ENCODE results near the gene TUBG2.
A peak's percentile ranks its signal among the peaks of the same experiment; 100 is the strongest.
"Not testable (repeated sequence)": the region's sequence is repeated elsewhere in the genome, so short reads cannot be mapped to it uniquely, and the experiment has no call there.

Gene TUBG2

DNA sequence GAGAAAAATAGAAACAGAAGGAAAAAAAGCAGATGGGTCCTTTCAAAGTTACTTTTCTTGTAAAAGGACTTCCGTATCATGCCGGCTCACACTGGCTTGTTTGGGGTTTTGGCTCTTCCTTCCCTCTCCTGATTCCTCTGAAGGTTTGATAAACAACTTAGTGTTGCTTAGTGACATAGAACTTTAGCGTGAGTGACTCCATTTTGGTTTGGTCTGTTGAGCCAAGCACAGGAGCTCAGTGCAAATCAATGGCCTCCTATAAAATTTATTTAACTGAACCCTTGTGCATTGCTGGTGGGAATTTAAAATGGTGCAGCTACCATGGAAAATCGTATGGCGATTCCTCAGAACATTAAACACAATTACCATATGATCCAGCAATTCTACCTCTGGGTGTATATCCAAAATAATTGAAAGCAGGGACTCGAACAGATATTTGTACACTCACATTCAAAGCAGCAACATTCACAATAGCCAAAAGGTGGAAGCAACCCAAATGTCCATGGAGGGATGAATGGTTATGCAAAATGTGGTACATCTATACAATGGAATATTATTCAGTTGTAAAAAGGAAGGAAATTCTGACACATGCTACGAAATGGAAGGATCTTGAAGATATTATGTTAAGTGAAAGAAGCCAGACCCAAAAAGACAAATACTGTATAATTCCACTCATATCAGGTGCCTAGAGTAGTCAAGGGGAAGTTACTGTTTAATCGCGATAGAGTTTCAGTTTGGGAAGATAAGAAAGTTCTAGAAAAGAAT, 1.1 kb upstream of the TUBG2 start:
- TF ChIP-seq, protein P1, sequence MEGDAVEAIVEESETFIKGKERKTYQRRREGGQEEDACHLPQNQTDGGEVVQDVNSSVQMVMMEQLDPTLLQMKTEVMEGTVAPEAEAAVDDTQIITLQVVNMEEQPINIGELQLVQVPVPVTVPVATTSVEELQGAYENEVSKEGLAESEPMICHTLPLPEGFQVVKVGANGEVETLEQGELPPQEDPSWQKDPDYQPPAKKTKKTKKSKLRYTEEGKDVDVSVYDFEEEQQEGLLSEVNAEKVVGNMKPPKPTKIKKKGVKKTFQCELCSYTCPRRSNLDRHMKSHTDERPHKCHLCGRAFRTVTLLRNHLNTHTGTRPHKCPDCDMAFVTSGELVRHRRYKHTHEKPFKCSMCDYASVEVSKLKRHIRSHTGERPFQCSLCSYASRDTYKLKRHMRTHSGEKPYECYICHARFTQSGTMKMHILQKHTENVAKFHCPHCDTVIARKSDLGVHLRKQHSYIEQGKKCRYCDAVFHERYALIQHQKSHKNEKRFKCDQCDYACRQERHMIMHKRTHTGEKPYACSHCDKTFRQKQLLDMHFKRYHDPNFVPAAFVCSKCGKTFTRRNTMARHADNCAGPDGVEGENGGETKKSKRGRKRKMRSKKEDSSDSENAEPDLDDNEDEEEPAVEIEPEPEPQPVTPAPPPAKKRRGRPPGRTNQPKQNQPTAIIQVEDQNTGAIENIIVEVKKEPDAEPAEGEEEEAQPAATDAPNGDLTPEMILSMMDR (IDR thresholded peaks at IDR 0.05; ENCODE audit: control insufficient read depth, insufficient read depth, low read depth, low read length, missing control alignments), result no peak

DNA sequence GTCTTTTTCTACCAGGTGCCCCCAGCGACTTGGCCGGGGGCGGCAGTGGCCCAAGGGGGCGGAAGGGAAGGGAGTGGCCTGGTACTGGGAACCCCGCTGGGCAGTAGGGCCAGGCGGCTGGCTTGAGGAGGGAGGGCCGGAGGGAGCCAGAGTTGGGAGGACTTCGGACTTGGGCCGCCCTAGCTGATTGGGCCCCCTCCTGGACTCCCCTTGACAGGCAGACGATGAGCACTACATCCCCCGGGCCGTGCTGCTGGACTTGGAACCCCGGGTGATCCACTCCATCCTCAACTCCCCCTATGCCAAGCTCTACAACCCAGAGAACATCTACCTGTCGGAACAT, 819 bp downstream of the TUBG2 start:
- H3K4me3 ChIP-seq (ENCODE audit: control insufficient read depth, low read depth, low read length), result peak overlapping the region; percentile 69
- DNase-seq (ENCODE audit: low read depth), result not testable (repeated sequence)

More for the DNA sequence above, 1.1 kb upstream of the TUBG2 start:
- H3K4me3 ChIP-seq (ENCODE audit: control insufficient read depth, low read depth, low read length), result no peak overlapping the region
- DNase-seq (ENCODE audit: low read depth), result no peak

DNA sequence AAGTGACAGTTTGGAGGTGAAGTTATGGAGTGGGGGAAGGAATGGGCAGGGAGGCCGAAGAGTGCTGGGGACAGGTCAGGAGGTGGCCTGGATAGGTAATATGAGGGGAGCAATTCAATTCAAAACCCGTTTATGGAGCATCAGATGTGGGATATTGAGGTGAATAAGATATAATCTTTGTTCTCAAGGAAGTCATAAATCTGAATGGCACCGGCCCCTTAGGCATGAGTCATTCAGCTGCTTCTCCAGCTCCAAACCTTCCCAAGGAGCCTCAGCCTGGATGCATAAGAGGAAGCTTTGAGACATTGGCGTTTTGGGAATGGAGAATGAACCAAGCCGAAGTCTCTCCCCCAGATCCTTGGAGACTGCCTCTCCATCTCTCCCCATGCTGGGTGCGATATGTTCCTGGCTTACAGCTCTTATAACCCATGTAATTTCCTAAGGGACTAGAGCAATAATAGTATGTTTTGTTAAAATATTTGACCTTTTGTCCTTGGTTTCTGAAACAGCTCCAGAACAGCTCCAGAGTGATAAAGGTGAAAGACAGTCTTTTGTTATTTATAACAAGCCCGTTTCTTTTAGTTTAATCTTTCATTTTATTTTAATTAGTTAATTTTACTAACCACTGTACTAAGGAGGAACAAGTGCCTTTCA, 1.7 kb downstream of the TUBG2 start:
- TF ChIP-seq, protein P1 (IDR thresholded peaks at IDR 0.05; ENCODE audit: control insufficient read depth, insufficient read depth, low read depth, low read length, missing control alignments), result no peak
- no peak for DNase-seq (ENCODE audit: low read depth)
- H3K4me3 ChIP-seq (ENCODE audit: control insufficient read depth, low read depth, low read length), result no peak overlapping the region

DNA sequence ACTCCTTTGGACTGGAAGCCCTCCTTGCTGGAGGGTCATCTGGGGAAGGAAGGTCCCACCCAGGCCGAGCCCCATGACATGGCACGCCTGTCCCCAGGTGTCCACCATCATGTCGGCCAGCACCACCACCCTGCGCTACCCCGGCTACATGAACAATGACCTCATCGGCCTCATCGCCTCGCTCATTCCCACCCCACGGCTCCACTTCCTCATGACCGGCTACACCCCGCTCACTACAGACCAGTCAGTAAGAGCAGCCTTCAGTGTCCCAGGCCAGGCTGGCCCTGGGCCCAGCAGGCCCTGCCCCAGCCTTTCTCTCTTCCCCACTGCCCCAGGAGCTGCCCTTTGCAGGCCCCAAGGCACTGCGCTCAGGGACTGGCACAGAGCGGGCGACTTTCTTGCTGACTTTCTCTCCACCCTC, 6.5 kb downstream of the TUBG2 start:
- no peak for DNase-seq (ENCODE audit: low read depth)
- H3K4me3 ChIP-seq (ENCODE audit: control insufficient read depth, low read depth, low read length), result no peak overlapping the region
- TF ChIP-seq, protein P1 (IDR thresholded peaks at IDR 0.05; ENCODE audit: control insufficient read depth, insufficient read depth, low read depth, low read length, missing control alignments), result no peak

DNA sequence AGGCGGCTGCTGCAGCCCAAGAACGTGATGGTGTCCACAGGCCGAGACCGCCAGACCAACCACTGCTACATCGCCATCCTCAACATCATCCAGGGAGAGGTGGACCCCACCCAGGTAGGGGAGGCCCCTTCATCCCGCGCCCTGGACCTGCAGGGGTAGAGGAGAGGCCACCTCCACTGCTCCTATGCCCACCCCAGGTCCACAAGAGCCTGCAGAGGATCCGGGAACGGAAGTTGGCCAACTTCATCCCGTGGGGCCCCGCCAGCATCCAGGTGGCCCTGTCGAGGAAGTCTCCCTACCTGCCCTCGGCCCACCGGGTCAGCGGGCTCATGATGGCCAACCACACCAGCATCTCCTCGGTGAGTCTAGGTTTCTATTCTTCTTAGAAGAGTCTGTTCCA, 7.0 kb downstream of the TUBG2 start:
- DNase-seq (ENCODE audit: low read depth), result not testable (repeated sequence)

DNA sequence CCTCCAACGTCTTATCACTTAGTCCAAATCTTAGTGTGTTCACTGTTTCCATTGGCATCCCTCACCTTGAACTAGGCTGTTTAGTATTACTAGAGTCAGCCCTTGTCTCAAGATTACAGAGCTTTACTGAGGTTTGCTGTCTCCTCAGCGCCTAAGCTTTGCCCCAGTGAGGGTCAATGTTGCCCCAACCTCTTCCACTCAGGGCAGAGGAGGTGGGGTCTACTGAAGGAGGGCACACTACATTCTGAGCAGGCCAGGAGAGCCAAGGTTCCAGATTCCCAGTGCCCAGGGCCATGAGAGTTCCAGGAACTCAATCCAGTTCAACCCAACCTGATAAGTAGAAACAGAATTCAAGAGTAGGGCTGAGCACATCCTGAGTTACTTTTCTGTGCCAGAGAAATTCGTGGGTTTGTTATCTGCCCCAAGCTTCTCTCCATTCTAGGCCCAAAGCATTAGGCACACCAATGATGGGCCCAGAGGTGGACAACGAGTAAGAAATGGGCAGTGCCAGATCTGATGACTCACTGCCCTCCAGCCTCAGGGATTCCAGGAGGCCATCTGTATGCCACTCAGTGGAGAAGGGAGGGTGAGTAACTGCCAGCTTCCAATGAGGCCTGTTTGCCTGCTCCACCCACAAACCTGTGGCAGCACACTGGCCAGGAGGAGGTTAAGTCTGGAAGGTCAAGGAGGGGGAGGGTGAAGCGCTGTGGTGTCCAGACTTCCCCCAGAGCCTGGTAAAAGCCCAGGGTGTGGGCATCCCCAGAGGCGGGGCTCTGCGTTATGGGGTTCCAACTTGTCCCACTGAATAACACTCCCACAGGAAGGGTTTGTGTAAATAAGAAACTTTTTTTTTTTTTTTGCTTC, 8.2 kb downstream of the TUBG2 start:
- TF ChIP-seq, protein P1 (IDR thresholded peaks at IDR 0.05; ENCODE audit: control insufficient read depth, insufficient read depth, low read depth, low read length, missing control alignments), result no peak
- no peak overlapping the region for H3K4me3 ChIP-seq (ENCODE audit: control insufficient read depth, low read depth, low read length)
- no peak for DNase-seq (ENCODE audit: low read depth)

More for the DNA sequence above, 7.0 kb downstream of the TUBG2 start:
- not testable (repeated sequence) for H3K4me3 ChIP-seq (ENCODE audit: control insufficient read depth, low read depth, low read length)

DNA sequence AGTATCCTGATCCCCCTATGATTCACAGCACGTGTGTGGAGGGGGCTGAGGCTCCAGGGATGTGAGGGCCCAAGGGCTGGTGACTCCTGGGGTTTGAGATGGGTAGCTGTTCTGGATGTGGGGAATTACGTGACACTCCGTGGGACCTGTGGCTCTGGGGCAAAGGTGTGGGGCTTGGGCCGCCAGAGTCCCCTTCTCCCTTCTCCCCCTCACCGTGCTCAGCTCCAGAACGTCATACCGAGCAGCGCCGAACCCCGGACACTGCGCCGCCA, 10.6 kb downstream of the TUBG2 start:
- TF ChIP-seq, protein P1 (IDR thresholded peaks at IDR 0.05; ENCODE audit: control insufficient read depth, insufficient read depth, low read depth, low read length, missing control alignments), result no peak
- no peak for DNase-seq (ENCODE audit: low read depth)
- no peak overlapping the region for H3K4me3 ChIP-seq (ENCODE audit: control insufficient read depth, low read depth, low read length)

All from AG09309 (cell line).